ENCODE results near the gene RHOF. TPM values are rescaled to one million over a fixed set of nuclear protein-coding genes. Genes with fewer than 3 reads are reported as not detected.

The RHOF gene
- polyA plus RNA-seq, 1 of the 3 experiments (the other 2 are of a cell fraction) = 5.0 TPM

DNA sequence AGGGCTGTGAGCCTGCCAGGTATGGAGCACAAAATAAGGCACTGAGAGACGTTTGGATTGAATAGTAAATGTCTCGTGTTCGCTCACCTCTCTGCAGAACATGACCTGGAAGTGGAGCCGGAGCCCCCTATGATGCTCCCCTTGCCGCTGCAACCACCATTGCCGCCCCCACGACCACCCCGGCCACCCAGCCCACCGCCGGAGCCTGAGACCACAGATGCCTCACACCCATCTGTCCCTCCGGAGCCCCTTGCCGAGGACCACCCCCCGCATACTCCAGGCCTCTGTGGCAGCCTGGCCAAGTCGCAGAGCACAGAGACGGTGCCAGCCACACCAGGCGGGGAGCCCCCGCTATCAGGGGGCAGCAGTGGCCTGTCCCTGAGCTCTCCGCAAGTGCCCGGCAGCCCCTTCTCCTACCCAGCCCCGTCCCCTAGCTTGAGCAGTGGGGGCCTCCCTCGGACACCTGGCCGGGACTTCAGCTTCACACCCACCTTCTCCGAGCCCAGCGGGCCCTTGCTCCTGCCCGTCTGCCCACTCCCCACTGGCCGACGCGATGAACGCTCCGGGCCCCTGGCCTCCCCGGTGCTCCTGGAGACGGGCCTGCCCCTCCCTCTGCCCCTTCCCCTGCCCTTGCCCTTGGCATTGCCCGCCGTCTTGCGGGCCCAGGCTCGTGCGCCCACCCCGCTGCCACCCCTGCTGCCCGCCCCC lies 29.1 kb upstream of the RHOF start:
- peaks cover 40 to 41% of the 10 kb centered on the region in 2 experiments for H3K36me3 ChIP-seq (replicated peaks in 1 of 2; ENCODE audit: control insufficient read depth in 1 of 2, insufficient read depth in 2 of 2, low read length in 1 of 2)
- CTCF ChIA-PET = interaction anchor here (0.8 to 11.0 kb wide), 6 partner anchors 11 to 289 kb away, joined by 3 to 92 read pairs (median 3); partner anchors contain the start of genes PSMD9 and RHOF

DNA sequence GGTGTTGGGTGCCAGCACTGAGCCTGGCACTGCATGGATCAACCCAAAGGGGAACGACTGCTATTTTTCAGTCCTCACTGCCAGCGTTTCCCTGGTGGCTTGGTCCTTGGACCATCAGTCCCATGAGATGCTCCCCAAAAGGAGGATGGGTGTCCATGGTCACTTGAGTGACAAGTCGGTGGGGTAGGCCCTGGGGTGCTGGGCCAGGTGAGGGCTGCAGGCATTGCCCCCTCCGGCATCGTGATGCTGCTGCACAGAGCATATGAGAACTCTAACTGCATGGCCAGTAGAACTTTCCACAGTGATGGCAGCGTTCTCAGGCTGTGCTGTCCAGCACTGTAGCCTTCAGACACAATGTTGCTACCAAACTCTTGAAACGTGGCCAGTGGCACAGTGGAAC lies 26.6 kb upstream of the RHOF start:
- Histone ChIP-seq H3K27me3 (ENCODE audit: insufficient read depth) (no peaks in the 10 kb centered on the region), H3K27ac (ENCODE audit: low read depth in 2 of 2, low read length in 1 of 2) (no peak overlapping the region), H3F3A (replicated peaks; ENCODE audit: insufficient read depth) (no peaks in the 10 kb centered on the region), H3K4me3 (ENCODE audit: low read depth in 2 of 2, low read length in 1 of 2) (no peak overlapping the region), H3K36me3 (replicated peaks in 1 of 2; ENCODE audit: control insufficient read depth in 1 of 2, insufficient read depth in 2 of 2, low read length in 1 of 2) (peaks cover 53 to 55% of the 10 kb centered on the region in 2 experiments), H3K4me2 (no peak overlapping the region), H2AFZ (ENCODE audit: low read depth) (no peak overlapping the region), H3K9me3 (no peaks in the 10 kb centered on the region), H4K20me1 (ENCODE audit: insufficient read depth) (no peaks in the 10 kb centered on the region), H3K9ac (no peak overlapping the region), H3K4me1 (ENCODE audit: control insufficient read depth in 1 of 2, insufficient read depth in 2 of 2, low read depth in 1 of 2, low read length in 1 of 2) (no peaks in the 10 kb centered on the region; a peak in 1 of 4 replicates), H3K9me2 (no peaks in the 10 kb centered on the region), H3K79me2 (ENCODE audit: insufficient read depth) (peaks cover 14% of the 10 kb centered on the region; the same call in 1 of the 2 replicates)
- WGBS (ENCODE audit: low lambda C conversion rate) = 91% methylated on average over 6 of the region's 7 CpGs
- ChIA-PET CTCF (interaction anchor here (1.1 to 11.0 kb wide), 2 partner anchors 8 to 25 kb away, joined by 6 to 92 read pairs; partner anchors contain the start of gene RHOF), POLR2A (no interaction called here)
- no peak for DNase-seq
- TF ChIP-seq RCOR1 (IDR thresholded peaks at IDR 0.05; ENCODE audit: low read length) = no peak
- TF ChIP-seq SMC3 (IDR thresholded peaks at IDR 0.05; ENCODE audit: low read depth, low read length) = no peak
- no peak for TF ChIP-seq GATA2 (CRISPR knock-in tag; IDR thresholded peaks at IDR 0.05)
- TF ChIP-seq TAF1 (IDR thresholded peaks at IDR 0.05; ENCODE audit: borderline replicate concordance, low read depth, low read length) = no peak
- no peak for TF ChIP-seq EP300 (IDR thresholded peaks at IDR 0.05; ENCODE audit: borderline replicate concordance in 1 of 2, low read depth in 1 of 2, low read length in 1 of 2)
- no peak for TF ChIP-seq RXRA (IDR thresholded peaks at IDR 0.05; ENCODE audit: borderline replicate concordance, low read depth)
- no peak for TF ChIP-seq SIN3A (IDR thresholded peaks at IDR 0.05; ENCODE audit: borderline replicate concordance, low read depth, low read length)
- TF ChIP-seq, protein P1, sequence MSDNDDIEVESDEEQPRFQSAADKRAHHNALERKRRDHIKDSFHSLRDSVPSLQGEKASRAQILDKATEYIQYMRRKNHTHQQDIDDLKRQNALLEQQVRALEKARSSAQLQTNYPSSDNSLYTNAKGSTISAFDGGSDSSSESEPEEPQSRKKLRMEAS (IDR thresholded peaks at IDR 0.05; ENCODE audit: low read depth) = no peak
- TF ChIP-seq GABPA (IDR thresholded peaks at IDR 0.05; ENCODE audit: low read depth) = no peak

More for the DNA sequence above, 29.1 kb upstream of the RHOF start:
- Histone ChIP-seq H3K27ac (ENCODE audit: low read depth in 2 of 2, low read length in 1 of 2) (no peak overlapping the region), H4K20me1 (ENCODE audit: insufficient read depth) (no peaks in the 10 kb centered on the region), H3K4me2 (no peak overlapping the region), H2AFZ (ENCODE audit: low read depth) (no peak overlapping the region), H3K79me2 (ENCODE audit: insufficient read depth) (peaks cover 5% of the 10 kb centered on the region; the same call in 1 of the 2 replicates), H3K4me3 (ENCODE audit: low read depth in 2 of 2, low read length in 1 of 2) (no peak overlapping the region), H3K4me1 (ENCODE audit: control insufficient read depth in 1 of 2, insufficient read depth in 2 of 2, low read depth in 1 of 2, low read length in 1 of 2) (no peaks in the 10 kb centered on the region; a peak in 1 of 4 replicates), H3K27me3 (ENCODE audit: insufficient read depth) (no peaks in the 10 kb centered on the region), H3K9me2 (no peaks in the 10 kb centered on the region), H3K9ac (no peak overlapping the region), H3K9me3 (no peaks in the 10 kb centered on the region), H3F3A (replicated peaks; ENCODE audit: insufficient read depth) (no peaks in the 10 kb centered on the region)
- no peak for TF ChIP-seq GATA2 (CRISPR knock-in tag; IDR thresholded peaks at IDR 0.05)
- DNase-seq = no peak
- 97% methylated on average over 22 of the region's 39 CpGs for WGBS (ENCODE audit: low lambda C conversion rate)
- POLR2A ChIA-PET = no interaction called here

Data from SK-N-SH (cell line).